DMS114 treated with DMSO at 0.1 percent for 48 hours (cell line): ENCODE measurements around the gene MYMK.

Source experiments
- DNase-seq: peaks from one replicate; lab custom pipeline; 2025; ENCODE audit not compliant: unreplicated experiment; lab: John Stamatoyannopoulos, UW

MYMK gene

GRCh38 chr9:133558191-133559126 lies 33.7 kb upstream of the MYMK start:
- no peak for DNase-seq

- DNase-seq, result no peak
Measured at GRCh38 chr9:133557581-133557980, 32.8 kb upstream of the MYMK start.

- no peak for DNase-seq
Measured at GRCh38 chr9:133556354-133556753, 31.6 kb upstream of the MYMK start.

GRCh38 chr9:133554729-133555128 lies 30.0 kb upstream of the MYMK start:
- no peak for DNase-seq

GRCh38 chr9:133553973-133554713 lies 29.4 kb upstream of the MYMK start:
- no peak for DNase-seq

- no peak for DNase-seq
Measured at GRCh38 chr9:133553123-133553522, 28.4 kb upstream of the MYMK start.

- DNase-seq, result no peak
Measured at GRCh38 chr9:133552236-133552635, 27.5 kb upstream of the MYMK start.

GRCh38 chr9:133551446-133551845 lies 26.7 kb upstream of the MYMK start:
- no peak for DNase-seq

GRCh38 chr9:133547116-133547515 lies 22.4 kb upstream of the MYMK start:
- no peak for DNase-seq

- DNase-seq, result no peak
Measured at GRCh38 chr9:133546287-133546680, 21.5 kb upstream of the MYMK start.

- no peak for DNase-seq
Measured at GRCh38 chr9:133545494-133546286, 20.9 kb upstream of the MYMK start.

GRCh38 chr9:133543772-133544467 lies 19.2 kb upstream of the MYMK start:
- DNase-seq, result no peak

GRCh38 chr9:133542002-133542401 lies 17.2 kb upstream of the MYMK start:
- DNase-seq, result no peak

GRCh38 chr9:133540698-133541025 lies 15.9 kb upstream of the MYMK start:
- no peak for DNase-seq

- DNase-seq, result no peak
Measured at GRCh38 chr9:133539991-133540697, 15.4 kb upstream of the MYMK start.

GRCh38 chr9:133538851-133539833 lies 14.4 kb upstream of the MYMK start:
- DNase-seq, result no peak

GRCh38 chr9:133538176-133538575 lies 13.4 kb upstream of the MYMK start:
- no peak for DNase-seq

- DNase-seq, result no peak
Measured at GRCh38 chr9:133537257-133537656, 12.5 kb upstream of the MYMK start.

- no peak for DNase-seq
Measured at GRCh38 chr9:133536536-133536935, 11.8 kb upstream of the MYMK start.
